HG03066 (cell line): ENCODE data around the gene OBSCN.

Experiments
- ATAC-seq: cut with Tn5 transposase; IDR thresholded peaks from one replicate; pipeline ENCODE4 v1.9.1; 2021; ENCODE audit warnings: low read depth; ENCODE audit not compliant: unreplicated experiment

Gene OBSCN

DNA sequence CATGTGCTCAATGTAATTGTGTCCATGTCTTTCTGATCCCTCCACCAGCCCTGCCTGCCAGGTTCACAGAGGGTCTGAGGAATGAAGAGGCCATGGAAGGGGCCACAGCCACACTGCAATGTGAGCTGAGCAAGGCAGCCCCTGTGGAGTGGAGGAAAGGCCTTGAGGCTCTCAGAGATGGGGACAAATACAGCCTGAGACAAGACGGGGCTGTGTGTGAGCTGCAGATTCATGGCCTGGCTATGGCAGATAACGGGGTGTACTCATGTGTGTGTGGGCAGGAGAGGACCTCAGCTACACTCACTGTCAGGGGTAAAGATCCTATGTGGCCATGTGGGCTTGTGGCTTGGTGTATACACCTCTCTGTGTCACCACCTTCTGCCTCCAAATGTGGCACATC, 91.4 kb downstream of the OBSCN start:
- no peak for ATAC-seq

GRCh38 chr1:228299901-228300300, 92.1 kb downstream of the OBSCN start:
- no peak for ATAC-seq

DNA sequence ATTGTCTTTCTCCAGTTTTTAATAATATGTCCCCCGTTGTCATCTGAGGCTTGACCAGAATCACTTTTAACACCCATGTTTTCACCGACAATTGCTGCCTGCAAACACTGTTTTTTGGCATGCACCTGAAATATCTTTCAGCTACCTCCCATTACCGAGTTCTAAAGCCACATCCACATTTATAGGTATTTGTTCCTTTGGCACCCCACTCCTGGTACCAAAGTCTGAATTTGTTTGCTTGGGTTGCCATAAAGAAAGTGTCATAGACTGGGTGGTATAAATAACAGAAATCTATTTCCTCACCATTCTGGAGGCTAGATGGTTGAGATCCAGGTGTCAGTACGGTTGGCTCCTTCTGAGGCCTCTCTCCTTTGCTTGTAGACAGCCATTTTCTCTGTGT, 94.2 kb downstream of the OBSCN start:
- ATAC-seq = no peak

- ATAC-seq = no peak
These were observed 95.8 kb downstream of the OBSCN start for GRCh38 chr1:228303596-228303995.

DNA sequence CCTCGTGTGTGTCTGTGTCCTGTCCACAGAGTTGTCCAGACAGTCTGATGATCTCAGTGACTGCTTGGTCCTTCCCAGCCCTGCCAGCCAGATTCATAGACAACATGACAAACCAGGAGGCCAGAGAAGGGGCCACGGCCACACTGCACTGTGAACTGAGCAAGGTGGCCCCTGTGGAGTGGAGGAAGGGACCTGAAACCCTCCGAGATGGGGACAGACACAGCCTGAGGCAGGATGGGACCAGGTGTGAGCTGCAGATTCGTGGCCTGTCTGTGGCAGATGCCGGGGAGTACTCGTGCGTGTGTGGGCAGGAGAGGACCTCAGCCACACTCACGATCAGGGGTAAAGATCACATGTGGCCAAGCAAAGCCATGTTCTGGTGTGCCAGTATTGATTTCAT, 96.4 kb downstream of the OBSCN start:
- ATAC-seq = no peak

DNA sequence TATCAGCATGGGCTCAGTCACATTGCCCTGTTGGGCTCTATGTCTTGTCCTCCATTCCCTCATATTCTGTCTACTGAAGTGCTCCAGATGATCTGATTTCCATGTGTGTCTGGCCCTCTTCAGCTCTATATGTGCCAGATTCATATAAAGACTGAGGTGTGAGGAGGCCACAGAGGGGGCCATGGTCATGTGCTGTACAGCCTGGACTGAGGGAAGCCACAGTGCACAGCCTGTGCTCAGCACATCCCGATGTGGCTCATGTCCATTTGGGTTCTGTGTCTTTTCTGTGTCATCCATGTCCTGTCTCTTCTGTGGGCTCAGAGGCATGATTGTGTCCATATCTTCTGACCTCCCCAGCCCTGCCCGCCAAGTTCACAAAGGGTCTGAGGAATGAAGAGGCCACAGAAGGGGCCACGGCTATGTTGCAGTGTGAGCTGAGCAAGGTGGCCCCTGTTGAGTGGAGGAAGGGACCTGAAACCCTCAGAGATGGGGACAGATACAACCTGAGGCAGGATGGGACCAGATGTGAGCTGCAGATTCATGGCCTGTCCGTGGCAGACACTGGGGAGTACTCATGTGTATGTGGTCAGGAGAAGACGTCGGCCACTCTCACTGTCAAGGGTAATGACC, 97.0 kb downstream of the OBSCN start:
- no peak for ATAC-seq

DNA sequence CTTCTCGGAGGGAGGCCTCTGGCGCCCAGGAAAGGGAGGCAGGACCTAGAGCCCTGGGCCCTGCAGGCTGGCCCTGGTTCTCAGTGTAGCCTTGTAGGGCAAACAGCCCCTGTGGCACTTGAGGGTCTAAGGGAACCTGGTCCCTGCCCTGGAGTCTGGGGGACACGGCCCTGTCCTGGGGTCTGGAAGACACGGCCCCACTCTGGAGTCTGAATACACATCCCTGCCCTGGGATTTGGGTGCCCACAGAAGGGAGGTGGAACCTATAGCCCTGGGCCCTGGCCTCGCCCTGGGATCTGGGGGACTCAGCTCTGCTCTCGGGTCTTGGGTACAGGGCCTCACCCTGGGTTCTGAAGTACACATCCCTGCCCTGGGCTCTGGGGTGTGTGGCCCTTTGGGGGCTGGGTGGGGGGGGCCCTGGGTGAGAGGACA, 97.9 kb downstream of the OBSCN start:
- ATAC-seq = no peak

GRCh38 chr1:228306275-228307217, 98.7 kb downstream of the OBSCN start:
- no peak for ATAC-seq

DNA sequence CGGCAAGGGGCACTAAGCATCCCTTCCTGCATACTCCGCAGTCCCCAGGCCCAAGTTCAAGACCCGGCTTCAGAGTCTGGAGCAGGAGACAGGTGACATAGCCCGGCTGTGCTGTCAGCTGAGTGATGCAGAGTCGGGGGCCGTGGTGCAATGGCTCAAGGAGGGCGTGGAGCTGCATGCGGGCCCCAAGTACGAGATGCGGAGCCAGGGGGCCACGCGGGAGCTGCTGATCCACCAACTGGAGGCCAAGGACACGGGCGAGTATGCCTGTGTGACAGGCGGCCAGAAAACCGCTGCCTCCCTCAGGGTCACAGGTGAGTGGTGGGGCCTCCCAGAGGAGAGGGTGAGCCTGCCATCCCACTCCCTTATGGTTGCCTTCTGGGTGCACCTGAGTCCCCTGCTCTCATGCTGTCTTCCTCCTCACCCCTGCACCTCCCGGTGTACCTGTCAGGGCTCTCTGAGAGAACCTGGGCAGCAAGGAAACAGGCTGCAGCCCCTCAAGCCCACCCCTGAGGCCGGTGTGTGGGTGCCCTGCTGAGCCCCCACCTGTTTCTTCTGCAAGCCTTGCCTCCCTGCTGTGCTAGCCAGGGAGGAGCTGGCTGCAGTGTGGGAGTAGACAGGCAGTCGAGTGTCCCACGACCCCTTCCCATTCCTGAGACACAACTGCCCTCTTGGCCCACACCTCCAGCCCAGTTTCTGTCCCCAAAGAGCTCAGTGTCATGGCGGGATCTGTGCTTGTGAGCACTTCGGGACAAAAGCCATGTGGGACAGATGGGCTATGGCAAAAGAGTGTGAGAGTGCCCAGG, 99.6 kb downstream of the OBSCN start:
- no peak for ATAC-seq

GRCh38 chr1:228308085-228308601, 100.3 kb downstream of the OBSCN start:
- no peak for ATAC-seq

DNA sequence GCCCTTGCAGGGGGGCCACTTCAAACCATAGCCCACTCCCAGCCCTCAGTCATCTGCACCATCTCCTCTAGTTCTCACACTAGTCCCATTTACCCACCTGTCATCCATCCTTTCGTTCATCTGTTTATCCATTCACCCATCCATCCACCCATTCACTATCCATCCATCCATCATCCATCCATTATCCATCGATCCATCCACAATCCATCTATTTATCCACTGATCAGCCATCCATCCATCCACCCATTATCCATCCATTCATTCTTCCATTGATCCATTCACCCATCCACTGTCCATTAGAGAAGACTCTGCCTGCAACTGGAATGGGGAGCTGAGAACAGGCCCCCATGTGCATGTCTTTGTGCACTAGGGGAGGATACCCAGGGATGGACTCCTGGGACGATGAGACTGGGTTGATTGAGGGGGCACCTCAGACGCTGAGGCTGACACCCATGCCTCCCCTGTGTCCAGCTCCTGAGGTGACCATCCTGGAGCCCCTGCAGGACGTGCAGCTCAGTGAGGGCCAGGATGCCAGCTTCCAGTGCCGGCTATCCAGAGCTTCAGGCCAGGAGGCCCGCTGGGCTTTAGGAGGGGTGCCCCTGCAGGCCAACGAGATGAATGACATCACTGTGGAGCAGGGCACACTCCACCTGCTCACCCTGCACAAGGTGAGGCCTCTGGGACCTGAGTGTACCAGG, 100.9 kb downstream of the OBSCN start:
- ATAC-seq = no peak

DNA sequence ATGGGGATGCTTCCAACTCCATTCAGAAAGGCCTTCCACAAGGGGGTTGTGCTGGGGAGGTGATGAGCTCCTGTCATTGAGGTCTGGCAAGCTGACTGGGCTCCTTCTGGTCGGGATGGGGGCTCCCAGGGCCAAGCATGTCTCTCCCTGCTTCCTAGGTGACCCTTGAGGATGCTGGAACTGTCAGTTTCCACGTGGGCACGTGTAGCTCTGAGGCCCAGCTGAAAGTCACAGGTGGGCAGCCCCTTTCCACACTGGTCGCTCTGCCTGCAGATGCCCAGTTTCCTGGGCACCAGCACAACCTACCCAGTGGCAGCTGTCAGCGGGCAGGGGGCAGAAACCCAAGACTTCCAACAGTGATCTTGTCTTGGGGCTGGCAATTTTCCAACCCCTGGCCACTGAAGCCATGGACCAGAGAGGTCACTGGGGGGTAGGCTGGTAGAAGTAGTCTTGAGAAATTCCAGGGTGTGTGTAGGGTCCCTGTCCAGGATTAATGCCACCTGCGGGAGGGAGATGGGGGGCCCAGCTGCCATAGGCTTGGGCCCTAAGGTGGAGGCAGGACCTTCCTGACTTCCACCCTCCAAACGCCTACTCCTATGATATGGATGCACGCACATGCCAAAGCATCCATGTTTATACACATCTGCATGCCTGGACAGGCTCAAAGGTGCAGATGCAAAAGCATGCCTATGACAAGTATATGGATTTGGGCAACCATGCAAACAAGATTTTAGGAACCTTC, 101.7 kb downstream of the OBSCN start:
- no peak for ATAC-seq

DNA sequence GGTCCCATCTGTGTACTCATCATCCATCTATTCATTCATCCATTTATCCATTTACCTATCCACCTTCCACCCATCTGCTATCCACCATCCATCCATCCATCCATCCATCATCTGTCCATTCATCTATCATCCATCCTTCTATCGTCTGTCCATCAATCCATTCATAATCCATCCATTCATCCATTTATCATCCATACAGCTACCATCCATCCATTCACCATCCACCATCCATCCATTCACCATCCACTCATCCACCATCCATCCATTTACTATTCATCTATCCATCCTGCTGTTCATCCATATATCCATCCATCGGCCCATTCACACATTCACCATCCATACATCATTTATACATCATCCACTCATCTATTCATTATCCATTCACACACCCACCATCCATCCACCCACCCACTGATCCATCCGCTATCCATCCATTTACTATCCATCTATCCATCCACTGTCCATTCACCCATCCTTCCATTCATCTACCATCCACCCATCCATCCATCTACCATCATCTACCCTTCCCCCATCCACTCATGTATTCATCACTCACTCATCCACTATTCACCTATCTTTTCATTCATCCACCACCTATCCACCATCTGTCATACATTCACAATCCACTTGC, 102.4 kb downstream of the OBSCN start:
- ATAC-seq = no peak

DNA sequence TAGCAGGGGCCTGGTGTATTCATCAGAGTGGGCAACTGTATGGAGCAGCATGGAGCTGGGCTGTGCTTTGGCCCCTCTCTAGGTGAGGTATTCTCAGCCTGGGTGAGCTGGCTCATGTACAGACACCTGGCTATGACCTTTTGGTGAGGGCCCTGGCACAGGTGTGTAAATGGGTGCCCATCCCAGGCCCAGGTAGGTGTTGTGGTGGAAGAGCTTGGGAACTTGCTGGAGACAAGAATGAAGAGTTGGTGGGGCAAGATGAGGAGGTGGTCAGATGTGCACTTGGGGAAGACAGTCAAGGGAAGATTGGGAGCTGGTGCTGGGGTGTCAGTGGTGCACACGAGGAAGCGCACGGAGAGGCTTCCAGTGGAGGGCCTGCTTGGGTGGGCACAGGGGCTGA, 103.2 kb downstream of the OBSCN start:
- ATAC-seq = no peak

DNA sequence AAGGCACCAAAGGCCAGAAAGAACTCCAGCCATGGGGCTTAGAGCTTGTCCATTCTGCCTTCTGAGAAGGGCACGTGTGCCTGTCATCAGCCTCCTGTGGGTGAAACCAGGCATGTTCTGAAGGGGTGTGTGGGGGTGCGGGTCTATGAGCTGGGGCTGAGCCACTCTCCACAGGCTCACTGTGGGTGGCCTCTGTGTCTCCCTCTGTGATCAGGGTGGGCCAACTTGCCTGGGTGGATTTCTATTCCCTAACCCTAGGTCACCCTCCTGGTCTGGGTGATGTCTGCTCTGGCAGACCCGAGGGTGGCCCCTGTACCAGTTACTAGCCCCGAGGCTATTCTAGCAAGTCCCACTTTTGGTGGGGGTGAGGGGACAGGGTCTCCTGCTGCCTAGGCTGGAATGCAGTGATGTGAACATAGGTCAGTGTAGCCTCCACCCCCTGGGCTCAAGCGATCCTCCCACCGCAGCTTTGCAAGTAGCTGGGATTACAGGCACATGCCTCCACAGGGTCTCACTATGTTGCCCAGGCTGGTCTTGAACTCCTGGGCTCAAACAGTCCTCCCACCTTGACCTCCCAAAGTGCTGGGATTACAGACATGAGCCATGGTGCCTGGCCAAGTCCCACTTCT, 104.4 kb downstream of the OBSCN start:
- ATAC-seq = no peak

- ATAC-seq = no peak
These were observed 105.9 kb downstream of the OBSCN start for GRCh38 chr1:228313536-228314277.

DNA sequence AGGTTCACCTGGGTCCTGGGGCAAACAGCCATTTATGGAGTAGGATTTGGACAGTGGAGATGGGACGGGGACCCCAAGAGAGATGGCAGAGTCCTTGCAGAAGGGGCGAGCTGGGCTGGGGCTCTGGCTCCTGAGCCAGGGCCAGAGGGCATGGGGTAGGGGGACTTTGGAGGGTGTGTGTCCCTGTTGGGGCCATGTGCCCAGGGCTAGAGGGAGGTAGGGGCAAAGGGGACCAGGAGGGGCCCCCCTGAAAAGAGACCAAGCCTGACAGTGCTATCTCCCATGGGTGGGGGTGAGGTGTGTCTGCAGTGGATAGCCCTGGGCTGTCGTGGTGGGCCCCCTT, 106.4 kb downstream of the OBSCN start:
- no peak for ATAC-seq
